ENCODE data around the gene PLEK. TPM values are rescaled to one million over a fixed set of nuclear protein-coding genes. Genes with fewer than 3 reads are reported as not detected.

PLEK gene
- total and polyA plus RNA-seq, 3 donors from 2014 or later, result 1.7 to 9.2 (median 2.4) TPM

GRCh38 chr2:68423966-68424650 lies 59.0 kb downstream of the PLEK start:
- no peak for DNase-seq
- 53 to 55% methylated on average over 2 of the region's 2 CpGs for WGBS, 2 donors
- H3K27me3 ChIP-seq, result no peaks in the 10 kb centered on the region
- no peaks in the 10 kb centered on the region for H3K9me3 ChIP-seq
- H3K27ac ChIP-seq, result no peak overlapping the region
- intact Hi-C loops (cut with DNase I; ENCODE audit: low total_unique reads), result no loop called here
- H3K36me3 ChIP-seq (ENCODE audit: low read depth, missing control alignments), result no peaks in the 10 kb centered on the region
- TF ChIP-seq POLR2A (IDR thresholded peaks at IDR 0.05) (no peak), CTCF (IDR thresholded peaks at IDR 0.05) (no peak)
- H3K4me1 ChIP-seq, result peaks cover 9% of the 10 kb centered on the region
- no peak overlapping the region for H3K4me3 ChIP-seq

DNA sequence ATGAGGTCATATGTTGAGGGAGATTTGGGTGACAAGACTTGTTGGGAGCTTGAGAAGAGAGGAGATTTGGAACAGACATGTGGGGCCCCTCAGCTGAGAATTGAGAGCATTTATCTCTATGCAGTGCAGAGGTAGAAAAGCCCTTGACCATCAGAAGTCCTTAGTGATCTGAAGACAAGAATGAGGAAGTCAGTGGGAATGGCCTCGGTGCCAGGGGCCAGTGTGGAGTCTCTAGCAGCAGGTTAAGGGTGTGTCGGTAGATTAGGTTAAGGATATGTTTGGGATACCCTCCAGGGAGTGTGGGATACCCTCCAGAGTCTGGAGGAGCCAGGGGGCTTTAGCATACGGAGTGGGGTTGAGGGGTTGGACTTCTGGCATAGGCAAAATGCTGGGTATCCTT lies 60.4 kb downstream of the PLEK start:
- Histone ChIP-seq H3K27ac (no peak overlapping the region), H3K4me1 (peaks cover 9% of the 10 kb centered on the region), H3K27me3 (no peaks in the 10 kb centered on the region), H3K4me3 (no peak overlapping the region), H3K9me3 (no peaks in the 10 kb centered on the region), H3K36me3 (ENCODE audit: low read depth, missing control alignments) (no peaks in the 10 kb centered on the region)
- WGBS, 2 donors, result 84 to 93% methylated on average over 3 of the region's 3 CpGs
- DNase-seq, result no peak
- intact Hi-C loops (cut with DNase I; ENCODE audit: low total_unique reads), result no loop called here
- no peak for TF ChIP-seq CTCF (IDR thresholded peaks at IDR 0.05)
- no peak for TF ChIP-seq POLR2A (IDR thresholded peaks at IDR 0.05)

- Histone ChIP-seq H3K27ac (no peak overlapping the region), H3K4me3 (no peak overlapping the region), H3K36me3 (ENCODE audit: low read depth, missing control alignments) (no peaks in the 10 kb centered on the region), H3K27me3 (no peaks in the 10 kb centered on the region), H3K9me3 (no peaks in the 10 kb centered on the region), H3K4me1 (peaks cover 9% of the 10 kb centered on the region)
- TF ChIP-seq POLR2A (IDR thresholded peaks at IDR 0.05) (no peak), CTCF (IDR thresholded peaks at IDR 0.05) (no peak)
- intact Hi-C loops (cut with DNase I; ENCODE audit: low total_unique reads), result no loop called here
- DNase-seq, result no peak
- WGBS, 2 donors, result 73 to 83% methylated on average over 1 of the region's 1 CpG
These were observed 61.4 kb downstream of the PLEK start for GRCh38 chr2:68426446-68426845.

DNA sequence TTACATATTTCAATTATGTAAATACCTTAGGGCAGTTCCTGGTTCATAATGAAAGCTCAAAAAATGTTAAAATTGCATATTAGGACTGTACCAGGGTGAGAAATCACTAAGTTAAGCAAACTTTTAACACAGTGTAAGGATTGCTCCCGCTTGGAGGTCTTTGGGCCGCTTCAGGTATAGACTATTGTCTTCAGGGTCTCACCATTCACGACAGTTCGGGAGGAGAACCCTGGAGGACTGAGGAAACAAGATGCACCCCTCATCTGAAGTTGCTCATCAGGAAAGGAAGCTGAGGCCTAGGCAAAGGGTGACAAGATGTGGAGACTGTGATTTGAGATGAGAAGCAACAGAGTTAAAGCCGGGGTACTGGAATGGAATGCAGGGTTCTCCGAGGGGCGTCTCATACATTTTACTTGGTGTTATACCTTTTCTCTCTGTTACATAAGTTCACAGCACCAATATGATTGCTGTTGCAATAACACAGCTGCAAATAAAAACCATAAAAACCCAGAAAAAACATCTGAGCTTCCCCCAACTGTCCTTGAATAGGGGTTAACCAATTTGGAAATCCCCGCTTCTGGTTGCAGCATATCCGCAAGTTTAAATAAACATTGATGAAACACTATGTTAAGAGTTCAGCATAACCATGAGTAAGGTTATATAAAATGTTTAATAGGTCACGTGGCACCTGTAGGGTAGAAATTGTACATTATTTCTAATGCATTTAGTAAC lies 61.9 kb downstream of the PLEK start:
- no peak overlapping the region for H3K4me3 ChIP-seq
- WGBS, 2 donors, result 81 to 83% methylated on average over 10 of the region's 10 CpGs
- H3K27me3 ChIP-seq, result no peaks in the 10 kb centered on the region
- no peak overlapping the region for H3K27ac ChIP-seq
- no peaks in the 10 kb centered on the region for H3K36me3 ChIP-seq (ENCODE audit: low read depth, missing control alignments)
- H3K9me3 ChIP-seq, result no peaks in the 10 kb centered on the region
- DNase-seq, result no peak
- H3K4me1 ChIP-seq, result peaks cover 9% of the 10 kb centered on the region
- intact Hi-C loops (cut with DNase I; ENCODE audit: low total_unique reads), result no loop called here
- TF ChIP-seq CTCF (IDR thresholded peaks at IDR 0.05) (no peak), POLR2A (IDR thresholded peaks at IDR 0.05) (no peak)
